Activated naive CD8-positive, alpha-beta T cell treated with anti-CD3 and anti-CD28 coated beads, Interleukin-2, amount 50 U/mL, for 16 hours (primary cell): ENCODE data around the gene HTR4.

Experiments
- DNase-seq: peaks from one replicate; pipeline ENCODE4 v3.0.0-alpha.2; 2020; ENCODE audit warnings: low read depth, low spot score

The HTR4 gene

GRCh38 chr5:148607406-148607805 lies 46.9 kb downstream of the HTR4 start:
- DNase-seq, result no peak

DNA sequence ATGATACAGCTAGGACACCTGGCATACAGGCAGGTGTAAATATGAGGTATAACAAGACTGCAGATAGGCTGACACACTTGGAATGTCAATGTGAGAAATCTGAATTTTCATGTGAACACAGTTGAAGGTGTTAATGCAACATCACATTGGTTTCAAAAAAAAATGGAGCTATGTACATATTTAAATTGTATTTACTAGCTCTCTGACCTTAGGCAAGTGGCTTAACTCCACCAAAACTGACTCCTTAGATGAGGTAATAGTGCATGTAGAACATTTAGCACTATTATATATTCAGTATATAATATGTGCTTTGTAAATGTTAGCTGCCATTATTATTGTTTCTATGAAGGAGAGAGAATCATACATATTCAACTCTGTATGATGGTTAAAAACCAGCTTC lies 48.0 kb downstream of the HTR4 start:
- DNase-seq, result no peak

- no peak for DNase-seq
Measured at GRCh38 chr5:148599187-148599586, 55.1 kb downstream of the HTR4 start.

- DNase-seq, result no peak
Measured at GRCh38 chr5:148595697-148596096, 58.6 kb downstream of the HTR4 start.

DNA sequence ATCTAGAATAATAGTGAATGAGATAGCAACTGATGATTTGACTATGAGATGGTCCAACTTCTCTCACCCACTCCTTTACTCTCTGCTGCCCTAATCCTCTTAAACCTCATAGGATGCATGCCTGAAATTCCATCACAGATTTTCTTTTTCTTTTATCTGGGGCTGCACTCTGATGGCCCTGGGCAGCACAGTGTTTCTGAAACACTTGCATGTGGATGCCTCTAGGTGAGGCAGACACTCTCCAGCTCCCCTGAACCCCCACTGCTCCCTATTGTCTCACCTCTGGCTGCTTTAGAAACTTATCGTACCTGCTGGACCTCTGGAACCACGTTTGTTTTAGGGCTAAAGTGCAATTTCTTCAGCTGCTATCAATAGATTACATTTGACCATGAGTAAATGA lies 67.5 kb downstream of the HTR4 start:
- no peak for DNase-seq

DNA sequence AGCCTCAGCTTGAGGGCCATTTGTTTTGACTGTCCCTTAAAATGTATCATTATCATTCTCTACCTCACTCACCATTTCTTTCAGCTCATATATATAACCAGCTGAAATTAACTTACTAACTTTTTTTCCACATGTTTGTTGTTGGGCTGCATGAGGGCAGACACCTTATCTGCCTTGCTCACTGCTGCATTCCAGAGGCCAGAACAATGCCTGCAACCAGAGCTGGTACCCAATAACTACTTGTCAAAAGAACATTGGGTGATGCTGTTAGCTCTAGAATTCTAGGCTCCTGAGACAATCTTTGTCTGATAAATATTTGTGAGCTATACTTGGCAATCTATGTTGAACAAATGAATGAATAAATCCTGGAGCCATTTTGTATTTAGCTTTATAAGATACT lies 68.3 kb downstream of the HTR4 start:
- no peak for DNase-seq

GRCh38 chr5:148584103-148584502 lies 70.2 kb downstream of the HTR4 start:
- no peak for DNase-seq

DNA sequence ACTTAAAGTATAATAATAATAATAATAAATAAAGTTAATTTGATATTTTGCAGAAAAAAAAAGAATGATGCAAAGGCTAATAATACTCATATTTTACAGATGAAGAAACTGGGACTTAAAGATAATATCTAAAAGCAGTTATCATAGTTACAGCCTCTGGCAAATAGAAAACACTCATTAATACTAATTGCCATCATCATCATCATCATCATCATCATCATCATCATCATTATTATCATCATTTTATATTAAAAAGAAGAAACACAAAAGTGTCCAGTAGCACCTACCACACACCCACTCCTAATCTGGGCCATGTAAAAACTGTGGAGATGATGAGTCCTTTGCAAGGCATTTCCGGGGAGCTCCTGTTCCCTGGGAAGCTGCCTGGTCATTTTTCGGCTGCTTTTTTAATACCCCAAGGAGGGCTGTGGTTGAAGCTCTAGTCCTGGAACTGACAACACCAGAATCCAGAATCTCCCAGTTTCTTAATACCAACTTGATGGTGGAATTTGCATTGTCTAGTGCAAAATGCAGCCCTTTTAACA lies 70.8 kb downstream of the HTR4 start:
- no peak for DNase-seq

GRCh38 chr5:148574167-148574566 lies 80.2 kb downstream of the HTR4 start:
- DNase-seq, result no peak

DNA sequence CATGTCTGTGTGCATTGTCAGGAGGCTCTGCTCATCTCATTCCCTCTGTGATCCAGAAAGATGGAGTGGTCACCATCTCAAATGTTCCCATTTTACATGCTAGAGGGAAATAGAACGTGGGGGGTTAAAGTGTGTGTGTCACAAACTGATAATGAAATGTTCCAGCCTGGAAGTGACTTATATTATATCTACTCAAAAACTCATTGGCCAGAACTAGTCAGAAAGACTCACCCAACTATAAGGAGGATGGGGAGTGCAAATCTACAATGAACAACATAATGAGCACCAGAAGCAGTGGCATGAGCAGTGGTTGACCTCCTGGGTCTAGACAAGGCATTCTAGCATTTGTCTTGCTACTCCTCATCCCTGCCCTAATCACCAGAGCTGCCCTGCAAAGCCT lies 81.0 kb downstream of the HTR4 start:
- DNase-seq, result no peak

DNA sequence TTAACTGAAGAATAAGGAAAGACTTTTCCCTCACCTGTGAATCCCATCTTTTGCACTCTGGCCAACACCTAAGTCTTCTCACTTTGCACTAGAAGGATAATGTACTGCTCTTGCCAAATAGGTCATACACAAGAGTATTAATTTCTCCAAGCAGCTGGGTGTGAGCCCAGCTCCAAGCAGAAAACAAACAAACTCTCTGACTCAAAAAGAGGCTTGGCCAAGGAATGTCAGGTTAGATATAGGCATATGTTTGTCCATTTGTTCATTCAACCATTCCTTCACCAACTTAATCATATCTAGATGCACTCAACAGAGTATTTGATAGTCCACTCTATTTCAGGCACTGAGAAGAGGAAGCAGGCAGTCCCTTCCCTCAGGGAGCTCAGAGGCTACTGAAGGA lies 84.4 kb downstream of the HTR4 start:
- no peak for DNase-seq

GRCh38 chr5:148565148-148565547 lies 89.2 kb downstream of the HTR4 start:
- no peak for DNase-seq

DNA sequence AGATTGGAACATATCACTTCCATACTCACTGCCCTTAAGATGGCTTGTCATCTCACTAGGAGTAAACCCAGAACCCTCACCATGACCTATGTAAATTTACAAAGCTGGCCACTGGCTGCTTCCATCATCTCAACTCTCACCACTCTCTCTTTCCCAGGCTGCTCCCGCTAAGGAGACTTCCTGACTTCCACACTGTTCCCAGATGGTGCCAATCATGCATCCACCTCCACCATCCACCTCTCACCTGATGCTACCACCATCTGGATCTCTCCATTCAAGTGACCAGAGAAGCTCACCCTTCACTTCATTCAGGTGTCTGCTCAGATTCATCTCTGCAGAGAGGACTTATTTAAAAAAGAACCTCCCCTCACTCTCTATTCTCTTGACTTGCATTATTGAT lies 91.3 kb downstream of the HTR4 start:
- DNase-seq, result no peak

DNA sequence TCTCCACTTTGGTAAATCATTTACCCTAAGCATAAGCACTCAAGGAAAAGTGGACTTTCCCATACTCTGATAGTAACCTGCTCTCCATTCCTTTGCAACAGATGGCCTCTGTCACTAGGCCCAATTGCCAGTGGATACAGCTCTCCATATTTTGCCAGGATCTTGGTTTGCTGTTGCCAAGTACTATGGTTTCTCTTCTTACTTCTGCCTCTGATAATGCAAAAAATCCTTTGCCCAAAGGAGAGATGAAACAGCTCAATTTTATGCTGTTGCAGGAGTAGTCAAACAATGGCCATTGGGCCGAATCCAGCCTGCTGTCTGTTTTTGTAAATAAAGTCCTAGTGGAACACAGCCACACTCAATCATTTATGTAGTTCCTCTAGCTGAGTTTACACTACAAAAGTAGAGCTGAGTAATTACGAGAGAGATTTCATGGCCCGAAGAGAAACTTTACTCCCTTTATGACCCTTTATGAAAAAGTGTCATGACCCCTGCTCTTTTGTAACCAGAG lies 92.5 kb downstream of the HTR4 start:
- no peak for DNase-seq

DNA sequence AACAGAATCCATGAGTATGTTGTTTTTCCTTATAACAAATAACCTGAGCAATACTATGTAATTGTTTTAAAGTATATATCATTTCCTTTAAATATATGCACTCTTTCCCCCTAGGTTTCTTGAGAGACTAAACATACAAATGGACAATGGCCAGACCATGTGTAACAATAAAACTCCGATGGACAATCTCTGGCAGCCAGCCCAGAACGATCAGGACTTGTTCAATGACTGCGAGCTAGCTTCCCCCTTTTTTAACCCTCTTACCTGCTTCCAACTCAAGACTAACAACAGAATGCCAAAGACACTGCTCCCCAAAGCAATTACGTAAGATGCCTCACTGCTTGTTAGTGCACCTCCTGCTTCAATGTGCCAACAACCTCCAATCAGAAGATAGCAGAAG lies 94.9 kb downstream of the HTR4 start:
- no peak for DNase-seq

- no peak for DNase-seq
Measured at GRCh38 chr5:148558892-148559291, 95.4 kb downstream of the HTR4 start.

- no peak for DNase-seq
Measured at GRCh38 chr5:148556835-148557234, 97.5 kb downstream of the HTR4 start.

DNA sequence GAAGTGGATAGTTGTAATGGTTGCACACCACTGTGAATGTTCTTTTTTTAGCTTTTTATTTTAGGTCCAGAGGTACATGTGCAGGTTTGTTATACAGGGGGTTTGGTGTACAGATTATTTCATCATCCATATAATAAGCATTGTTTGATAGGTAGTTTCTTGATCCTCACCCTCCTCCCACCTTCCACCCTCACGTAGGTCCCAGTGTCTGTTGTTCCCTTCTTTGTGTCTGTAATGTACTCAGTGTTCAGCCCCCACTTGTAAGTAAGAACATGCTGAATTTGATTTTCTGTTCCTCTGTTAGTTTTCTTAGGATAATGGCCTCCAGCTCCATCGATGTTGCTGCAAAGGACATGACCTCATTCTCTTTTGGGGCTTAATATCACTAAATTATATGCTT lies 99.7 kb downstream of the HTR4 start:
- DNase-seq, result no peak

DNA sequence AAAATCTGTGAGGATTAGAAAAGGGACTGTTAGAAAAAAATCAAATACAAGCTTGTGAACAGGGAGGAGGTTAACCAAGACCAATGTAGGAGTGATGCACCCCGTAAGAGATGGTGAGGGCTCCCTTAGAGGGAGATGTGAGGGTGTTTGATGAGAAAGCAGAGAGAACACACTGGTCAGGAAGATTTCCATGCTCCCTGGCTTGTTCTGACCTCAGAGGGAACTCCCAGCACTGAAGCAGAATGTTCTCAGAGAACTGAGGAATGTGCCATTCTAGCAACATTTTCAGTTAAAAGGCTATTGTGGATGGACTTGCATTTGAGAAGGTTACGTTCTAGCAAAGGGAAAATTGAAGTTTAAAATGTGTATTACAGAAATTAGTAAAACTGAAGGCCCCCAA lies 110.6 kb downstream of the HTR4 start:
- DNase-seq, result no peak

DNA sequence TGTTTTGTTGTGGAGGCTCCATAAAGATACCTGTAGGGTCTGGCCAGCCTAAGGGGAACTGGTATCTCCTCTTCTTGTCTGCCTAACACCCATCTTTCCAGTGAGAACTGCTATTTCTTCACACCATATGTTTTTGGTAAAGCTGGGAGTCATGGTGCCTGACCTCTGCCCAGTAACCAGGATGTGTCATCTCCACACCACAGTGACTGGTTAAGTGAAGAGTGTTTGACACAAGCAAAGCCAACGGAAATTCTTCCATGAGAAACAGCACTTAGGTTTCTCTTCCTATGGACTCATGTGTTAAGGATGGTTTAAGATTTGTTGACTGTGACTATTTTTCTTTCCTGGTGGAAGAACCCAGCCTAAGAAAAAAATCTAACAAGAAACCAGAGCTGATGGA lies 111.5 kb downstream of the HTR4 start:
- no peak for DNase-seq

DNA sequence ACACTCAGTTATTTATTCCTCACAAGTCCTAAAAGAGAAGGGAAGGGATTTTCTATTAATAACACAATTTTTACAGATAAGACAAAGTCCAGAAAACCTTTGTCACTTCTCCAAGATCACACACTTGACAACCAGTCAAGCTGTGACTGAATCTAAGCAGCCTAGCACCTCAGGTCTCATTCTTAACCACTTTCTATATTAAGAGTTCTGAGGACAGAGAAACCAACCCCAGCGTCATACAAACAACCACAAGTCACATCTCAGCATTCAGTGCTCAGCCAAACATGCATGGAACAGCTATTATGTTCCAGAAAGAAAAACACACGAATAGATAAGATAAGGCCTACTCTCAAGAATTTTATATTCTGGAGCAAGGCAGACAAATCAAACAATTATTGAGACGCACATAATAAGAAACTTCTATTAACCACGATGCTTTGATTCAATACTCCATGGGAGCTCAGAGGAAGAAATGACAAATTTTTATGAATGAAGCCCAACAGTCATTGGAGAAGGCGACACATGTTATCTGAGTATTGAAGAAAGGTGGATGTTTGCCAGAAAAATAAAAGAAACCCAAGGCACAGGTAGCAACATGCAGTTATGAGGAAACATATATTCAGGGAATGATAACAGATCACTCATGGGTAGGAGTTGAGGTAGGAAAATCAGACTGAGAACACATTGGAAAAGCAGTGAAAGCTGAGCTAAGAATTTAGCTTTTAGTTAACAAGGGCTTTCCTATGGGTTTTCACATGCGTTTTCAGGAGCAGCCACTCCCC lies 113.1 kb downstream of the HTR4 start:
- no peak for DNase-seq

DNA sequence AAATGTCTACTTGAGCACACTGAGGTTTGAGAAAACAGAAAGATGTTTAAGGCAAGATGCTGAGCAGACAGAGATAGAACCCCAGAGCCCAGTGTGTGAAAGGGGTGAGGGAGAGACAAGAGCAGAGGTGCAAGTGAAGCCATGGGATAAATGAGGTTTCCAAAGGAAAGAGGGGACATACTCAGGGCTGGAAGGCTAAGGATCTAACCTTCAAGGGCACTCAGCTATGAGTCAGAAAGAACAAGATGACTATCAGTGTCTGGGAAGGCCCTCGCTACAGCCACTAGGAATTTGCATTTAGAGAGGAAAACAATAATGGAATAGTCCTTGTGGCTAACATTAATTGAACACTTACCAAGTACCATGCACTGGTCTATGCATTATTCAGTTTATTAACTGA lies 113.7 kb downstream of the HTR4 start:
- DNase-seq, result no peak

GRCh38 chr5:148539851-148540250 lies 114.5 kb downstream of the HTR4 start:
- DNase-seq, result no peak

DNA sequence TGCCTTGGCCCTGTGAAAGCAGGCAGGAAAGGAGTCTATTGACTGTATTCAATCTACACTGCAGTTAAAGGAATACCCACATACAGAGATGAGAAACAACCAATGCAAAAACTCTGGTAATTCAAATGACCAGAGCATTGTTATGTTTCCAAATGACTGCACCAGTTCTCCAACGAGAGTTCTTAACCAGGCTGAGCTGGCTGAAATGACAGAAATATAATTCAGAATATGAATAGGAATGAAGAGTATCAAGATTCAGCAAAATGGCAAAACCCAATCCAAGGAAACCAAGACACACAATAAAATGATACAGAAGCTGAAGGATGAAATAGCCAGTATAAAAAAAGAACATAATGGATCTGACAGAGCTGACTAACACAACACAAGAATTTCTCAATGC lies 119.1 kb downstream of the HTR4 start:
- DNase-seq, result no peak
